Mesendoderm (in vitro differentiated cells): Measurements from ENCODE around the gene YPEL2.

Experiments used
- DNase-seq: peaks from one replicate; pipeline ENCODE4 v3.0.0; 2013
- H2AK5ac ChIP-seq: 2 replicates; pipeline ENCODE4 v1.6.1; 2013; ENCODE audit warnings: low read length, inconsistent platforms
- H2BK120ac ChIP-seq: 2 replicates; pipeline ENCODE4 v1.6.1; 2013; ENCODE audit warnings: low read depth, mild to moderate bottlenecking, low read length, moderate library complexity, mixed read lengths
- H2BK15ac ChIP-seq: replicated peaks from 2 replicates; pipeline ENCODE4 v1.6.1; 2013; ENCODE audit warnings: low read depth, mild to moderate bottlenecking, moderate library complexity
- H2BK5ac ChIP-seq: 2 replicates; pipeline ENCODE4 v1.6.1; 2013; ENCODE audit warnings: low read length, inconsistent platforms
- H3K18ac ChIP-seq: 2 replicates; pipeline ENCODE4 v1.6.1; 2013; ENCODE audit warnings: mild to moderate bottlenecking, low read length, mixed read lengths
- H3K23ac ChIP-seq: one replicate; pipeline ENCODE4 v1.6.1; 2013; ENCODE audit warnings: low read length
- H3K27ac ChIP-seq: 2 replicates; pipeline ENCODE4 v1.5.1; 2013; ENCODE audit warnings: low read depth, mild to moderate bottlenecking, inconsistent platforms, low read length, moderate library complexity
- H3K27me3 ChIP-seq: 2 replicates; pipeline ENCODE4 v1.6.1; 2013; ENCODE audit warnings: low read length, control low read depth, mild to moderate bottlenecking, inconsistent platforms; ENCODE audit not compliant: insufficient read depth, poor library complexity
- H3K36me3 ChIP-seq: 2 replicates; pipeline ENCODE4 v1.6.1; 2013; ENCODE audit warnings: low read length, inconsistent platforms; ENCODE audit not compliant: control insufficient read depth, insufficient read depth
- H3K4ac ChIP-seq: one replicate; pipeline ENCODE4 v1.6.1; 2013; ENCODE audit warnings: low read depth, mild to moderate bottlenecking, low read length, moderate library complexity
- H3K4me1 ChIP-seq: 2 replicates; pipeline ENCODE4 v1.6.1; 2013; ENCODE audit warnings: low read depth, low read length, inconsistent platforms; ENCODE audit not compliant: control insufficient read depth
- H3K4me2 ChIP-seq: 2 replicates; pipeline ENCODE4 v1.6.1; 2013; ENCODE audit warnings: low read length
- H3K4me3 ChIP-seq: 2 replicates; pipeline ENCODE4 v1.5.1; 2013; ENCODE audit warnings: mild to moderate bottlenecking, low read length
- H3K56ac ChIP-seq: one replicate; pipeline ENCODE4 v1.6.1; 2013; ENCODE audit warnings: low read length
- H3K79me1 ChIP-seq: 2 replicates; pipeline ENCODE4 v1.6.1; 2013; ENCODE audit warnings: low read length, inconsistent platforms
- H3K79me2 ChIP-seq: 2 replicates; pipeline ENCODE4 v1.6.1; 2013; ENCODE audit warnings: mild to moderate bottlenecking, low read length; ENCODE audit not compliant: control insufficient read depth, insufficient read depth
- H3K9ac ChIP-seq: 2 replicates; pipeline ENCODE4 v1.6.1; 2013; ENCODE audit warnings: low read length, inconsistent platforms
- H4K5ac ChIP-seq: one replicate; pipeline ENCODE4 v1.6.1; 2013; ENCODE audit warnings: low read length
- H4K8ac ChIP-seq: one replicate; pipeline ENCODE4 v1.6.1; 2013; ENCODE audit warnings: low read depth, mild to moderate bottlenecking, control low read depth, low read length, moderate library complexity
- WGBS: extraction: QIAGEN DNeasy Blood & Tissue Kit; methylation state at CpG from one replicate; pipeline ENCODE4 v1.1.7; 2013; ENCODE audit warnings: low lambda C conversion rate, missing lambda C conversion rate; ENCODE audit not compliant: insufficient coverage; ENCODE audit errors: extremely low coverage; 5-methylcytosine and 5-hydroxymethylcytosine counted together

YPEL2 gene

GRCh38 chr17:59338498-59338897 lies 7.0 kb downstream of the YPEL2 start:
- Histone ChIP-seq H3K27me3 (no peaks in the 10 kb centered on the region), H3K79me2 (no peaks in the 10 kb centered on the region), H4K5ac (no peak overlapping the region), H3K9ac (no peak overlapping the region), H2BK15ac (peak overlapping the region; percentile 4), H4K8ac (no peak overlapping the region), H3K23ac (no peak overlapping the region), H3K18ac (peak overlapping the region; percentile 56), H3K36me3 (no peaks in the 10 kb centered on the region), H3K79me1 (peaks cover 2% of the 10 kb centered on the region), H3K4ac (no peak overlapping the region), H2AK5ac (no peak overlapping the region), H3K4me3 (no peak overlapping the region), H3K27ac (no peak overlapping the region), H3K4me1 (peaks cover 6% of the 10 kb centered on the region), H3K4me2 (no peak overlapping the region), H3K56ac (no peak overlapping the region), H2BK5ac (no peak overlapping the region), H2BK120ac (no peak overlapping the region)
- no CpG with 5 or more reads among the region's 5 CpGs for WGBS
- no peak for DNase-seq

DNA sequence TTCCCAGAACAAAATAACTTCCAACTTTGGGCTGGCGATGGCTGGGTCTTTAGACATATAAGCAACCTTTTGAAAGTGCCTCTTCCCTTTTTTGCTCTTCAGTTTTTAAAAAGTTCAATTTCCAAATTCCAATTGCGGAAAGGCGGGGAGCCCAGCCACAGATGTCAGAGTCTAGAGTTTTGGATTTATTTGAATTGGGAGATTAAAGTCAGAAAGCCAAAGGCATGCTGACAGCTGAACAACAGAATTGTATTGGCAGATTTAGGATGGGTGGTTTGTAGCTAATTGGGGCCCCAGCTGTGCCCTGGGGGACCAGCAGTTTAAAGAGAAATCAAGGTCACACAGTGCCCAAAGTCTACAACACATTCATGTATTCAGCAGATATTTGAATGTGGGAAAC lies 10.5 kb downstream of the YPEL2 start:
- H3K27me3 ChIP-seq: no peaks in the 10 kb centered on the region
- WGBS: no CpG with 5 or more reads among the region's 3 CpGs
- no peak overlapping the region for H3K23ac ChIP-seq
- H3K36me3 ChIP-seq: no peaks in the 10 kb centered on the region
- H3K4me3 ChIP-seq: no peak overlapping the region
- no peak overlapping the region for H3K56ac ChIP-seq
- H2BK5ac ChIP-seq: no peak overlapping the region
- peaks cover 4% of the 10 kb centered on the region for H3K79me2 ChIP-seq
- no peak overlapping the region for H3K27ac ChIP-seq
- H3K79me1 ChIP-seq: peaks cover 7% of the 10 kb centered on the region
- H2BK15ac ChIP-seq: no peak overlapping the region
- H3K18ac ChIP-seq: no peak overlapping the region
- H3K9ac ChIP-seq: no peak overlapping the region
- no peak overlapping the region for H4K8ac ChIP-seq
- H2BK120ac ChIP-seq: no peak overlapping the region
- no peak overlapping the region for H2AK5ac ChIP-seq
- H4K5ac ChIP-seq: no peak overlapping the region
- H3K4ac ChIP-seq: no peak overlapping the region
- H3K4me2 ChIP-seq: no peak overlapping the region
- DNase-seq: no peak
- H3K4me1 ChIP-seq: peaks cover 4% of the 10 kb centered on the region

- Histone ChIP-seq H3K79me2 (peaks cover 4% of the 10 kb centered on the region), H2BK5ac (no peak overlapping the region), H3K23ac (no peak overlapping the region), H3K27me3 (no peaks in the 10 kb centered on the region), H3K27ac (no peak overlapping the region), H4K8ac (no peak overlapping the region), H3K79me1 (peaks cover 7% of the 10 kb centered on the region), H2BK120ac (no peak overlapping the region), H3K9ac (no peak overlapping the region), H2AK5ac (no peak overlapping the region), H2BK15ac (no peak overlapping the region), H3K4me1 (peaks cover 4% of the 10 kb centered on the region), H3K4ac (no peak overlapping the region), H3K56ac (peak overlapping the region; percentile 26), H3K18ac (peak overlapping the region; percentile 2), H4K5ac (no peak overlapping the region), H3K4me3 (no peak overlapping the region), H3K4me2 (no peak overlapping the region), H3K36me3 (no peaks in the 10 kb centered on the region)
- WGBS: no CpG with 5 or more reads among the region's 4 CpGs
- DNase-seq: no peak
These were observed 11.3 kb downstream of the YPEL2 start for GRCh38 chr17:59342681-59343131.

DNA sequence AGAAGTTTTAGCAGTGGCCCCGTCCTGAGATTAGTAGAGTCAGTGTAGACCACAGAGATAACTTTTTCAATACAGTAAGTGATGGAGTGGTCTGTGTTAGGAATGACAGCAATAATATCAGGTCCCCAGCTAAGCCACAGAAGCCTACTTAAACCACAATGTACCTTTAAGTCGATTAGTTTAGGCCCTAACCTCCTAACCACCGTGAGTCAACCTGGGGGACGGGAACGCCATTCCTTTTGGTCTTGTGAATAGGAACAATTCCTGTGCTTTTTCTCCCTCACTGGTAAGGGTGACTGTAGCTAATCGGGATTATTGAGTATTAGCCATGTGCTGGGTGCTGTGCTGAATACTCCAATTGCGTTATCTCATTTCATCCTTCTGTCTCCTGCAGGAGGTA lies 14.0 kb downstream of the YPEL2 start:
- Histone ChIP-seq H3K79me1 (peaks cover 5% of the 10 kb centered on the region), H3K4me1 (peaks cover 3% of the 10 kb centered on the region), H3K27ac (no peak overlapping the region), H3K4ac (no peak overlapping the region), H3K4me2 (no peak overlapping the region), H3K79me2 (peaks cover 4% of the 10 kb centered on the region), H4K5ac (no peak overlapping the region), H2BK5ac (no peak overlapping the region), H3K56ac (no peak overlapping the region), H3K36me3 (no peaks in the 10 kb centered on the region), H4K8ac (no peak overlapping the region), H3K27me3 (no peaks in the 10 kb centered on the region), H3K4me3 (no peak overlapping the region), H3K23ac (no peak overlapping the region), H3K9ac (no peak overlapping the region), H2BK120ac (no peak overlapping the region), H2BK15ac (no peak overlapping the region), H2AK5ac (no peak overlapping the region), H3K18ac (no peak overlapping the region)
- DNase-seq: no peak
- WGBS: no CpG with 5 or more reads among the region's 7 CpGs

- no peak overlapping the region for H3K9ac ChIP-seq
These were observed 14.9 kb downstream of the YPEL2 start for GRCh38 chr17:59346341-59346740.

DNA sequence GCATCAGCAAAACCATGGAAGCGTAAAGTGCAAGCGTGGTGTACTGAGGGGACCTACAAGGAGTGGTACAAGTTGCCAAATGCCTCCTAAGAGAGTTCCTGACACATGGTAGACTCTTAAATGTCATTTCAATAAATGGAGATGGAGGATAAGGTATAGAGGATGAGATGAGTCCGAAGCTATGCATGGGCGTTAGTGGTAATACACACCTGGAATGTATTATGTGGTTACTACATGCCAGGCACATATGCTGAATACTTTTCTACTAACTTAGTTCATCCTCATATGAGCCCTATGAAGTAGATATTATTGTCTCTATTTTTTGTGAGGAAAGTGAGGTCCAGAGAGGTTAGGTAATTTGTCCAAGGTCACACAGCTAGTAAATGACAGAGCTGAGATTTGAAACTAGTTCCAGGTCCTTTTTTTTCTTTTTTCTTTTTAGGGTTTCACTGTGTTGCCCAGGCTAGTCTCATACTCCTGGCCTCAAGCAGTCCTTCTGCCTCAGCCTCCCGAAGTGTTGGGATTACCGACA lies 15.5 kb downstream of the YPEL2 start:
- H4K5ac ChIP-seq: no peak overlapping the region
- no peak overlapping the region for H3K4me3 ChIP-seq
- H3K4me2 ChIP-seq: no peak overlapping the region
- H3K4ac ChIP-seq: no peak overlapping the region
- H2BK15ac ChIP-seq: no peak overlapping the region
- H3K79me1 ChIP-seq: peaks cover 6% of the 10 kb centered on the region
- no peak overlapping the region for H3K9ac ChIP-seq
- peak overlapping the region; percentile 50 for H2AK5ac ChIP-seq
- no peaks in the 10 kb centered on the region for H3K27me3 ChIP-seq
- peaks cover 3% of the 10 kb centered on the region for H3K4me1 ChIP-seq
- H4K8ac ChIP-seq: no peak overlapping the region
- no peak overlapping the region for H2BK5ac ChIP-seq
- no peak for DNase-seq
- H3K18ac ChIP-seq: no peak overlapping the region
- H3K56ac ChIP-seq: peak overlapping the region; percentile 6
- H3K36me3 ChIP-seq: no peaks in the 10 kb centered on the region
- WGBS: no CpG with 5 or more reads among the region's 6 CpGs
- H3K27ac ChIP-seq: peak overlapping the region; percentile 3
- peak overlapping the region; percentile 47 for H2BK120ac ChIP-seq
- no peak overlapping the region for H3K23ac ChIP-seq
- peaks cover 4% of the 10 kb centered on the region for H3K79me2 ChIP-seq

More at GRCh38 chr17:59346341-59346740, 14.9 kb downstream of the YPEL2 start:
- no peak for DNase-seq
- H4K8ac ChIP-seq: no peak overlapping the region
- H3K4me3 ChIP-seq: no peak overlapping the region
- no peak overlapping the region for H2BK120ac ChIP-seq
- H3K27ac ChIP-seq: no peak overlapping the region
- H3K79me2 ChIP-seq: peaks cover 4% of the 10 kb centered on the region
- H3K36me3 ChIP-seq: no peaks in the 10 kb centered on the region
- no peak overlapping the region for H2AK5ac ChIP-seq
- no peak overlapping the region for H3K18ac ChIP-seq
- H3K56ac ChIP-seq: no peak overlapping the region
- no peak overlapping the region for H2BK5ac ChIP-seq
- no peak overlapping the region for H2BK15ac ChIP-seq
- peaks cover 3% of the 10 kb centered on the region for H3K4me1 ChIP-seq
- no peak overlapping the region for H4K5ac ChIP-seq
- no peak overlapping the region for H3K4ac ChIP-seq
- H3K27me3 ChIP-seq: no peaks in the 10 kb centered on the region
- H3K23ac ChIP-seq: no peak overlapping the region
- no CpG with 5 or more reads among the region's 4 CpGs for WGBS
- H3K79me1 ChIP-seq: peaks cover 6% of the 10 kb centered on the region
- H3K4me2 ChIP-seq: no peak overlapping the region
